HepG2 (cell line): ENCODE measurements around the gene CACNA2D1. TPM values are rescaled to one million over a fixed set of nuclear protein-coding genes. Genes with fewer than 3 reads are reported as not detected.

Source experiments
- ATAC-seq: fragments of 200-7000 bp; cut with Tn5 transposase; 3 replicates; pipeline ENCODE4 v1.9.1; 2020; ENCODE audit warnings: mild to moderate bottlenecking, moderate library complexity
- BruUV-seq: library from RNA; stranded (reverse); fragments of 400-500 nt; replicated peaks from 2 replicates; lab custom pipeline; 2021; lab: Mats Ljungman, UMichigan
- CTCF ChIA-PET: fragments of 300-600 bp; formaldehyde crosslinking; extraction: SDS; loops from one replicate; lab custom pipeline; 2021; ENCODE audit warnings: low total read pairs, inconsistent platforms, low intra/inter-chr PET ratio; lab: Yijun Ruan, JAX
- POLR2A ChIA-PET: fragments of 350-600 bp; sonication (Branson Sonifier 250); formaldehyde crosslinking; loops from one replicate; lab custom pipeline; 2020; ENCODE audit warnings: antibody characterized with exemption, inconsistent platforms; lab: Yijun Ruan, JAX
- DNase-seq: peaks from one replicate; pipeline ENCODE4 v3.0.0-alpha.2; 2015; ENCODE audit warnings: low spot score
- FAIRE-seq: peaks from 3 replicates; lab custom pipeline; 2011; peaks lifted over from hg19 to GRCh38; lab: Jason Lieb, UNC
- H2AFZ ChIP-seq: one replicate; pipeline ENCODE4 v1.6.1; 2011; ENCODE audit warnings: low read length, inconsistent platforms
- H3K27ac ChIP-seq: fragments of 300-600 bp; 3 replicates; pipeline ENCODE4 v1.8.0; 2011; ENCODE audit warnings: mixed run types, mild to moderate bottlenecking, mixed read lengths, low read length, inconsistent platforms; ENCODE audit not compliant: insufficient read depth; ENCODE audit errors: extremely low read length
- H3K27me3 ChIP-seq, 2 experiments: fragments of 200-600 bp in 1 of 2; 2 replicates in 1 of 2; 3 replicates in 1 of 2; pipeline versions ENCODE4 v1.6.0 to v1.8.0; 2011; ENCODE audit warnings: low read length in 2 of 2, mild to moderate bottlenecking in 2 of 2, moderate library complexity in 2 of 2, inconsistent platforms in 1 of 2; ENCODE audit not compliant: insufficient read depth in 2 of 2, control insufficient read depth in 1 of 2
- H3K36me3 ChIP-seq, 2 experiments: fragments of 200-600 bp in 1 of 2; replicated peaks in 1 of 2; 2 replicates in 1 of 2; 3 replicates in 1 of 2; pipeline versions ENCODE4 v1.5.1 to v1.8.0; 2011; ENCODE audit warnings: low read length in 2 of 2, inconsistent platforms in 1 of 2; ENCODE audit not compliant: insufficient read depth in 2 of 2, control insufficient read depth in 1 of 2
- H3K4me1 ChIP-seq: 2 replicates; pipeline ENCODE4 v1.5.1; 2012; ENCODE audit warnings: low read length, inconsistent platforms; ENCODE audit not compliant: insufficient read depth
- H3K4me2 ChIP-seq: 2 replicates; pipeline ENCODE4 v1.6.0; 2011; ENCODE audit warnings: low read depth, low read length, inconsistent platforms
- H3K4me3 ChIP-seq, 3 experiments: fragments of 200-600 bp in 1 of 3; sonication (generic), shearing (Covaris generic) in 1 of 3; replicated peaks in 1 of 3; 2 replicates each; pipeline ENCODE4 v1.5.1; 2011 to 2016; ENCODE audit warnings: low read length in 3 of 3, inconsistent platforms in 2 of 3, low read depth in 2 of 3, mild to moderate bottlenecking in 2 of 3, control low read depth in 1 of 3, mixed read lengths in 1 of 3; ENCODE audit not compliant: insufficient read depth in 1 of 3
- H3K79me2 ChIP-seq: one replicate; pipeline ENCODE4 v1.6.1; 2011; ENCODE audit warnings: low read length, inconsistent platforms; ENCODE audit not compliant: insufficient read depth
- H3K9ac ChIP-seq: 2 replicates; pipeline ENCODE4 v1.6.0; 2011; ENCODE audit warnings: mild to moderate bottlenecking, low read depth, low read length, inconsistent platforms; ENCODE audit not compliant: insufficient read depth
- H3K9me3 ChIP-seq: 2 replicates; pipeline ENCODE4 v1.5.1; 2012; ENCODE audit warnings: mild to moderate bottlenecking, low read length
- H4K20me1 ChIP-seq: 2 replicates; pipeline ENCODE4 v1.6.0; 2011; ENCODE audit warnings: inconsistent platforms, mild to moderate bottlenecking, low read length, moderate library complexity; ENCODE audit not compliant: insufficient read depth
- KLF15 ChIP-seq: sonication (generic); formaldehyde crosslinking; IDR thresholded peaks from 2 replicates; pipeline ENCODE4 v1.8.1; 2023; ENCODE audit warnings: borderline replicate concordance, mild to moderate bottlenecking, inconsistent platforms, missing genetic modification reagents, mixed read lengths
- ZNF260 ChIP-seq: sonication (generic); formaldehyde crosslinking; IDR thresholded peaks from 2 replicates; pipeline ENCODE4 v1.4.0; 2020; ENCODE audit warnings: missing genetic modification reagents, low read depth, mild to moderate bottlenecking, borderline replicate concordance
- in situ Hi-C: cut with HindIII; loops from 2 replicates; pipeline ENCODE4 v1.10.0; 2017; ENCODE audit warnings: low pct_unique_long_range_greater_than_20kb; ENCODE audit not compliant: extremely low pct_ligation_motif_present
- intact Hi-C: fragments of 100-400 bp; cut with micrococcal nuclease; formaldehyde crosslinking; loops from one replicate; pipeline ENCODE4 v1.10.0; 2022; ENCODE audit not compliant: unreplicated experiment
- polyA plus RNA-seq, 8 experiments: library from polyadenylated mRNA; depleted of rRNA in 3 of 8; stranded (reverse) in 7 of 8; unstranded in 1 of 8; fragments of >200 nt; fragmentation: Illumina TruSeq in 4 of 8; extraction: Trizol in 4 of 8; gene quantifications; 2 replicates each; pipeline versions ENCODE4 v1.2.1 to v1.2.3, GENCODE V29; 2011 to 2016; ENCODE audit warnings: low read depth in 4 of 8, missing spikeins in 1 of 8, mixed read lengths in 1 of 8; ENCODE audit not compliant: insufficient read depth in 1 of 8
- total RNA-seq, 5 experiments: library from RNA; depleted of rRNA; stranded (reverse); fragments of >200 nt; fragmentation: Illumina TruSeq; extraction: Trizol; gene quantifications; 2 replicates each; pipeline ENCODE4 v1.2.3, GENCODE V29; 2016; ENCODE audit warnings: low read depth in 1 of 5
- TF ChIP-seq, protein P1 (sequence below): sonication (generic); formaldehyde crosslinking; IDR thresholded peaks from 2 replicates; pipeline ENCODE4 v1.4.0; 2020; ENCODE audit warnings: missing genetic modification reagents
- TF ChIP-seq, protein P2 (sequence below): sonication (generic); formaldehyde crosslinking; IDR thresholded peaks from 2 replicates; pipeline ENCODE4 v1.8.0; 2022; ENCODE audit warnings: missing genetic modification reagents, mild to moderate bottlenecking, inconsistent platforms, borderline replicate concordance
- TF ChIP-seq, protein P3 (sequence below): sonication (generic); formaldehyde crosslinking; IDR thresholded peaks from 2 replicates; pipeline ENCODE4 v1.5.1; 2020; ENCODE audit warnings: missing genetic modification reagents, mild to moderate bottlenecking, borderline replicate concordance

The CACNA2D1 gene
- total and polyA plus RNA-seq, 2 of the 13 experiments (the other 11 are each of a cell fraction or from before 2014, with no cell fraction given), result not detected

DNA sequence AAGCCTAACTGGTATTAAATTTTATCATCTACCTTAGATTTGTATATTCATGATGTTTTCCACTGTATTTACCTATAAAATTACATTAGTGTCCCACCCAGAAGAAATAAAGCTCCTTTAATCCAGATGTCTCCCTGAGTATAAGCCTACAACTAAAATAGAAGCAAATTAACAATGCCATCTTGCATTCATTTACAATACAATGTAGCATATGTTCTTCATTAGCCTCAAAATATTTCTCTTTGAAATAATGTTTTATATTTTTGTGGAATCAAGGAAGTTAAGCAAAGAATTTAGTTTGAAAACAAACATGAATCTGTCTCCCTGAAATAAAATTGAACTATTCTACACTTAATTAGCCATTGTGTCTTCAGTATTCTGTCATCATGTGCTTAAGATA is 112.3 kb downstream of the CACNA2D1 start:
- Histone ChIP-seq H4K20me1 (no peaks in the 10 kb centered on the region), H3K79me2 (no peaks in the 10 kb centered on the region), H3K4me3 (no peak overlapping the region), H3K4me2 (no peak overlapping the region), H3K9me3 (no peaks in the 10 kb centered on the region), H3K27ac (no peak overlapping the region), H2AFZ (no peak overlapping the region), H3K36me3 (no peaks in the 10 kb centered on the region), H3K4me1 (no peaks in the 10 kb centered on the region), H3K9ac (no peak overlapping the region), H3K27me3 (no peaks in the 10 kb centered on the region)
- intact Hi-C loops, result no loop called here
- no peak for TF ChIP-seq ZNF260
- TF ChIP-seq, protein P1, sequence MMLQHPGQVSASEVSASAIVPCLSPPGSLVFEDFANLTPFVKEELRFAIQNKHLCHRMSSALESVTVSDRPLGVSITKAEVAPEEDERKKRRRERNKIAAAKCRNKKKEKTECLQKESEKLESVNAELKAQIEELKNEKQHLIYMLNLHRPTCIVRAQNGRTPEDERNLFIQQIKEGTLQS (CRISPR knock-in tag), result no peak
- TF ChIP-seq, protein P2, sequence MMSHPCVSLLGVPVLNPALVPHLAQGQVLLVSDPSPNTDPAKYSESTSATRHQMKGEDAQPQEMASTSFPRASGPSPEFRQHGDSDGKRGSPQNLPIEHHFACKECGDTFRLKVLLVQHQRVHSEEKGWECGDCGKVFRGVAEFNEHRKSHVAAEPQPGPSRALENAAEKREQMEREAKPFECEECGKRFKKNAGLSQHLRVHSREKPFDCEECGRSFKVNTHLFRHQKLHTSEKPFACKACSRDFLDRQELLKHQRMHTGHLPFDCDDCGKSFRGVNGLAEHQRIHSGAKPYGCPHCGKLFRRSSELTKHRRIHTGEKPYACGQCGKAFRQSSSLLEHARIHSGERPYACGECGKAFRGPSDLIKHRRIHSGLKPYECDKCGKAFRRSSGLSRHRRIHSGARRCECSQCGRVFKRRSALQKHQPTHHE (CRISPR knock-in tag), result no peak
- TF ChIP-seq, protein P3, sequence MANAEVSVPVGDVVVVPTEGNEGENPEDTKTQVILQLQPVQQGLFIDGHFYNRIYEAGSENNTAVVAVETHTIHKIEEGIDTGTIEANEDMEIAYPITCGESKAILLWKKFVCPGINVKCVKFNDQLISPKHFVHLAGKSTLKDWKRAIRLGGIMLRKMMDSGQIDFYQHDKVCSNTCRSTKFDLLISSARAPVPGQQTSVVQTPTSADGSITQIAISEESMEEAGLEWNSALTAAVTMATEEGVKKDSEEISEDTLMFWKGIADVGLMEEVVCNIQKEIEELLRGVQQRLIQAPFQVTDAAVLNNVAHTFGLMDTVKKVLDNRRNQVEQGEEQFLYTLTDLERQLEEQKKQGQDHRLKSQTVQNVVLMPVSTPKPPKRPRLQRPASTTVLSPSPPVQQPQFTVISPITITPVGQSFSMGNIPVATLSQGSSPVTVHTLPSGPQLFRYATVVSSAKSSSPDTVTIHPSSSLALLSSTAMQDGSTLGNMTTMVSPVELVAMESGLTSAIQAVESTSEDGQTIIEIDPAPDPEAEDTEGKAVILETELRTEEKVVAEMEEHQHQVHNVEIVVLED (CRISPR knock-in tag), result no peak
- TF ChIP-seq KLF15, result no peak
- DNase-seq (no peak), FAIRE-seq (no peak), ATAC-seq (no peak)
- in situ Hi-C loops, result no loop called here
- CTCF ChIA-PET, result no interaction called here
- BruUV-seq, result no TSS peak
- POLR2A ChIA-PET, result no interaction called here
